GM19043 (cell line): ENCODE data around the gene SEC14L5.
"Not testable (repeated sequence)": the region's sequence is repeated elsewhere in the genome, so short reads cannot be mapped to it uniquely, and the experiment has no call there.

Experiments used
- ATAC-seq: cut with Tn5 transposase; IDR thresholded peaks from one replicate; pipeline ENCODE4 v1.9.1; 2021; ENCODE audit warnings: low read depth; ENCODE audit not compliant: unreplicated experiment

The SEC14L5 gene

DNA sequence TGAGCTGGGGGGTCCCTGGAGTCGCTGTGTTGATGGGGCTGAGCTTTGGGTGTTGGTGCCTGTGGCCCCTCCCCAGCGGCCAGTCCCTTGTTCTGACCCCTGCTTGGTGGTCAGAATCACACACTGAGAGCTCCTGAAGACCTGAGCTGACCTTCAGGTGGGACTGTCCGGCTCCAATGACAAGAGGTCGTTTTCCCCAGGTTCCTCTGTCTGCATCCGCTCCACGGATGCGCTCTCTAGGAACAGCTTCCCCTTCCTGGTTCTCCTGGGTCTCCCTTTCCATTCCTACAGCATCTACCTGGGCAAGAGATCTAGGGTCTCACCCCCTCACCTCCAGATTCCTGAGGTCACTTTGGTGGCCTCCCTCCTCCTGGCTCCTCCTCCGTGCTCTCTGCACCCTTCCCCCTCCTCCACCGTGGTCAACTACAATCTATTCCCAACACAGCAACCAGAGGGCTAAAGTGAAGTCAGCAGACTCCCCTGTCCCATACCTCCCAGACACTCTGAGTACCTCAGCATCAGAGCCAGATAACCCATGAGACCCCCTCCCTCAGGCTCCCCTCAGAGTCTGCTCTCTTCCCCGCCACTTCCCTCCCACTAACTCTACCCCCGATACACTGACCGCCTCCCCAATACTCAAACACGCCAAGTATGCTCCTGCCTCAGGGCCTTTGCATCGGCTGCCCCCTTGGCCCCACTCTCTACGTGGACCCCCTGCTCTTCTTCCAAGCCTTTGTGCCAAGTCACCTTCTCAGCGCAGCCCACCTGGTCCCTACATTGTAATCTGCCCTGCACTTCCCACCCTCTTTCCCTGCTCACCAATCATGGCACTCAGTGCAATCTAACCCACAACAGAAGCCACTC lies 9.0 kb upstream of the SEC14L5 start:
- ATAC-seq: no peak

DNA sequence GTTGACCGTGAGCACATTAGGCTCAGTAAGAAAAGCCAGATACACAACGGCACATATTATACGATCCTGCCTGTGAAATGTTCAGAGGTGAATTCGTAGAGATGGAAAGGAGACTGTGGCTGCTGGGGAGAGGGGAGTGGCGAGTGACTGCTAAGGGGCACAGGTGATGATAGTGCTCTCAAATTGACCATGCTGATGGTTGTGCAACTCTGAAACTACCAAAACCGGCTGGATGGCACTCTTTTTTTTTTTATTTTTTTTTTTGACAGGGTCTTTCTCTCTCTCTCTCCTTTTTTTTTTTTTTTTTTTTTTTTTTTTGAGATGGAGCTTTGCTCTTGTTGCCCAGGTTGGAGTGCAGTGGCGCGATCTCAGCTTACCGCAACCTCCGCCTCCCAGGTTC lies 8.1 kb upstream of the SEC14L5 start:
- ATAC-seq: no peak

DNA sequence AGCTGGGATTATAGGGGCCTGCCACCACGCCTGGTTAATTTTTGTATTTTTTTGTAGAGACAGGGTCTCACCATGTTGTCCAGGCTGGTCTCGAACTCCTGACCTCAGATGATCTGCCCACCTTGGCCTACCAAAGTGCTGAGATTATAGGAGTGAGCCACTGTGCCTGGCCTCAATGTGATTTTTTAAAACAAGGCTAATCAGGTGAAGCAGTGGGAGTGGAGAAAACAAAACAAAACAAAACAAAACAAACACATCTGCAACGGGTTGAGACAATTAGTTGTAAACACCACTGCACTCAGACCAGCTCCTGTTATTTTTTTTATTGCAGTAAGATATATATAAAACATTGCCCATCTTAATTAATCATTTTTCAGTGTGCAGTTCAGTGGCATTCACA lies 6.5 kb upstream of the SEC14L5 start:
- not testable (repeated sequence) for ATAC-seq

DNA sequence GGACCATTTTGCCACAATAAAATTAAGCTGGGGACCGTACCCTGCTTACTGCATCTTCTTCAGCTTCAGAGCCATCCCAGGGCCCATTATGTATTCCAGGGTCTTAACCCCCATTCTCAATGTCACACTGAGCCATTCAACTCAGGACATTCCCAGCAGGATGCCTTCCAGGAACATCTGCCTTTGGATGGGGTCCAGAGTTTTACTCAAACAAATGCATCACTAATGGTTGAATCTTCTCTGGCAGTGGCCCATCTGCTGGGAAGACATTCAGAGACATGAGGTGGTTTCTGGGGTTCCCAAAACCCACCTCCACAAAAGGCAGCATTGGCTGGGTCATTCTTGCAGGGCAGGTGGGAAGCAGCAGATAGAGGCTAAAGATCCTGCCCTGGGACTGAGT lies 3.4 kb upstream of the SEC14L5 start:
- no peak for ATAC-seq

DNA sequence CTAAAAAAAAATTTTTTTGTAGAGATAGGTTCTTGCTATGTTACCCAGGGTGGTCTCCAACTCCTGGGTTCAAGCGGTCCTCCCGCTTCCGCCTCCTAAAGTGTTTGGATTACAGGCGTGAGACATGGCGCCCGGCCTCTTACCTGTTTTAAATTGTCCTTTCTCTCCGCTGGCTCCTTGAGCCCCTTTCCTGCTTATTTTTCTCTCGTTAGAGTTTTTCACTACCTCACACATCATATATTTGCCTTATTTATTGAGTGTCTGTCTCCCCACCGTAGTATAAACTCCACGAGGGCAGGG lies 760 bp upstream of the SEC14L5 start:
- no peak for ATAC-seq

DNA sequence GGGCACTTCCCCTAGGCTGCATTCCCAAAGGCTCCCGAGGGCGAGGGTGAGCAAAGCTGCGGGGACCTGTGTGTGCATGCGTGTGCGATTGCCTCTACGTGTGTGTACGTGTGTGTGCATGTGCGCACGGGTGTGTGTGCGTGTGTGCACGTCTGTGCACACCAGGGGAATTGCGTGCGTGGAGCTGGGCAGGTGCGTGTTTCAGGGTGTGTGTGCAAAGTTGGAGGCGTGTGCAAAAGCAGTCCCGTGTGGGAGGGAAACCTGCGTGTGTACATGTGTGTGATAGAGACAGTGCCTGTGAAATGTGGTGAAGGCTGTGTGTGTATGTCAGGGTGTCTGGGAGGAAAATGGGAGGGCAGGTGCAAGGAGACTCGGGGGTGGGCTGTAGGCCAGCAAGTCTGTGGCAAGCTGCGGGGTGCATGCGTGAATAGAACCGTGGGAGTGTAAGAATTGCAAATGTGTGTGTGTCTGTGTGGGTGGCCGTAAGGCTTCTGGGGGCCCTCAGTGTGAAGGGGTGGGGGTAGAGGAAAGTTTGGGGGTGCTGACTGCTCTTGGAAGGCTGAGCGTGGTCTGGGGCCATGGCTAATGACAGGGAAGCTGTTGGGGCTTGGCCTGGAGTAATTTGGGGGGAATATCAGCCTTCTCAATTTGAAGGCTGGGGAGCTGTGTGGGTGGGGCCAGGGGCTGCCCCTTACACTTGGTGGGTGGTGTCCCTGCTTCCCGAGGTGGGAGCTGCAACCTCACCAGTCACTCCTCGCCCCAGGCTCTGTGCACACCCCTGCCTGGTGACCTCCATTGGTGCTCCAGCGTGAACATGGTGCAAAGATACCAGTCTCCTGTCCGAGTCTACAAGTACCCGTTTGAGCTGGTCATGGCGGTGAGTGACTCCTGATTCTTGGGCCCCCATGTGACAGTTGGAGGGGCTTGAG lies 644 bp downstream of the SEC14L5 start:
- ATAC-seq: no peak

DNA sequence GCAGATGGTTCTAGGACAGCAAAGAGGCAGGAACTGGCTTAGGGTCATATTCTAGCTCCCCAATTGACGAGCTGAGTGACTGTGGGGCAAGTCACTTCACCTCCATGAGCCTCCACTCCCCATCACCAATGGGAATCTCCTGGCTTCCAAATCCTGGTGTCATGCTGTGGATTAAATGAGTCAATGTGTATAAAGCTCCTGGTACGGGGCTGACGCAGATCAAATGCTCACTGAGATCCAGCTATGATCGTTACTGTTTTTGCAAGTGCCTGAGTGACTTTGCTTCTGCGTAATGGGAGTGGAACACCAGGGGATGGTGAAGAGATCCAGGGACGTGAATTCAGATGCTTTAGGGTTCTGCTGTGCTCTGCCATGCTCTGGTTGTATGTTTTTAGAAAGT lies 2.4 kb downstream of the SEC14L5 start:
- ATAC-seq: no peak

DNA sequence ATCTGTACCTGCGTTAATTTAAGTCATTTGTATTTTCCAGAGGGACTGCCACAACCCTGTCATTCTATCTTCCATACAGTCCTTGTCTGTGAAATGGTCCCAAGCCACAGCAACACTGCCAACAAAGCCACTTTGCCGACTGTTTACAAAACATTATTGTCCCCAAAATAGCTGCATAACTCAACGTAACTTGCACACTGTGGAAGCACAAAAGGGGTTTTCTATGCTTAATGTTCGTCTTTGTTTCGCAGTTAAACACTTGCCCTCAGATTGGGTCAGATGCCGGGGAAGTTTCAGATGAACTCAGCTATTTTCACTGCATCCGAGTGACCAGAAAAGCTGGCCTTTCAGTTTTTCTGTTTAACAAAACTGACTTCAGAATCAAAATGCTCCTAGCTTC lies 4.6 kb downstream of the SEC14L5 start:
- no peak for ATAC-seq

DNA sequence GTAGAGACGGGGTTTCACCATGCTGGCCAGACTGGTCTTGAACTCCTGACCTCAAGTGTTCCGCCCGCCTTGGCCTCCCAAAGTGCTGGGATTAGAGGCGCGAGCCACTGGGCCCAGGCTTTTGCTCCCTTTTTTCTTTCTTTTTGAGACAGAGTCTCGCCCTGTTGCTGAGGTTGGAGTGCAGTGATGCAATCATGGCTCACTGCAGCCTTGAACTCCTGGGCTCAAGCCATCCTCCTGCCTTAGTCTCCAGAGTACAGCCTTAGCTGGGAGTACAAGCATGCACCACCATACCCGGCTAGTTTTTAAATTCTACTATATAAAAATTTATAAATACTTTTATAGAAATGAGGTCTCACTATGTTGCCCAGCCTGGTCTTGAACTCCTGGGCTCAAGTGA lies 5.4 kb downstream of the SEC14L5 start:
- ATAC-seq: not testable (repeated sequence)

DNA sequence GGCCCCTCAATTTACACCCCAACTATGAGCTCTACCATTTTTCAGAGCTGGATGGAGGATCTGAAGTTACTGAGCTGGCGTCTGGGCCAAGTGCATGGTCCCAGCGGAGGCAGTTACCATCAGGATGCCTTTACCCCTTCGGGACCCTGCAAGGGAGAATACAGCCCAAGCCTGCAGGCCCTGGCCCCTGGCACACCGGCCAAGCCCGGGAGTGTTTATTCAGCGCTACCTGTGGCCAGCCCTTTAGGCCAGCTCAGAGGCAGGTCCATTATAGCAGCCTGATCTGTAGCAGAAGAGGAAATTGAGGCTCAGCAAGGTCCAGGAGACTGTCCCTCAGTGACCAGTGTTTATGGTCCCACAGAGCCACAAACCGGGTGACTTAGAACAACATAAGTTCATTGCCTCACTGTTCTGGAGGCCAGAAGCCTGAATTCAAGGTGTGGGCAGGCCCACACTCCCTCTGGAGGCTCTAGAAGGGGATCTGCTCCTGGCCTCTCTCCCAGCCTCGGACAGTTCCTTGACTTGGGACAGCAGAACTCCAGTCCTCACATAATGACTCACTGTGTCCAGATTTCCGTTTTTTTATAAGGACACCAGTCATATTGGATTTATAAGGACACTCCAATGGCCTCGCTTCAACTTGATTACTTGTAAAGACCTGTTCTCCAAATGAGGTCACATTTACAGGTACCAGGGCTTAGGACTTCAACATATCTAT lies 8.8 kb downstream of the SEC14L5 start:
- ATAC-seq: no peak

DNA sequence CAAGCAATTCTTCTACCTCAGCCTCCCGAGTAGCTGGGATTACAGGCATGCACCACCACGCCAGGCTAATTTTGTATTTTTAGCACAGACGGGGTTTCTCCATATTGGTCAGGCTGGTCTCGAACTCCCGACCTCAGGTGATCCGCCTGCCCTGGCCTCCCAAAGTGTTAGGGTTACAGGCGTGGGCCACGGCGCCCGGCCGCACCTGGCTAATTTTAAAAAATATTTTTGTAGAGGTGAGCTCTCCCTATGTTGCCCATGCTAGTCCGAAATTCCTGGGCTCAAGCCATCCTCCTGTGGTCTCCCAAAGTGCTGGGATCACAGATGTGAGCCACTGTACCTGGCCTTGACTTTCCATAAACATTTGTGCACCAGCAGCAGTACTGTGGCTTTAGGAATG lies 10.1 kb downstream of the SEC14L5 start:
- not testable (repeated sequence) for ATAC-seq

DNA sequence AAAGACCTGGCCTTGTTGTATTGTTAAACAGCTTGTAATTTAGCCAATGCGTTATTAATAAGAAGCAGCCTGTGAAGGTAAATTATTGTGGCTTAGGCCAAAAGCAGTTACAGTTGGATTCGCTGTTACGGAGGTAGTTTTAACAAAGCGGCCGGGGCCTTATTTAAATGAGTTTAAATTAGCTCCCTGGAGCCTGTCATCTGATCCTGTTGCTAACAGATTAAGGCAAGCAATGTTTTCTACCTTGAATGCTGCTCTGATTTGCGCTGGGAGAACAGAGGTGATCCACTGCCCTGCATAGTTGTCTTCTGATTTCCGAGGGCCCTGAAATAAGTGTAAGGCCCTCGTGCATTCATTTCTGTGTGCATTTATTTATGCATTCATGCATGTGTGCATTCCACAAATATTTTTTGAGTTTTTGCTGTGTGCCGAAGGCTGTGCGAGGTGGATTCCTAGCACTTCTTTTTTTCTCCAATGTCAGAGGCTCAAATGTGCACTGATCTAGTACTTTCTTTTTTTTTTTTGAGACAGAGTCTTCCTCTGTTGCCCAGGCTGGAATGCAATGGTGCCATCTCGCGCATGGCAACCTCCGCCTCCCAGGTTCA lies 10.9 kb downstream of the SEC14L5 start:
- no peak for ATAC-seq

DNA sequence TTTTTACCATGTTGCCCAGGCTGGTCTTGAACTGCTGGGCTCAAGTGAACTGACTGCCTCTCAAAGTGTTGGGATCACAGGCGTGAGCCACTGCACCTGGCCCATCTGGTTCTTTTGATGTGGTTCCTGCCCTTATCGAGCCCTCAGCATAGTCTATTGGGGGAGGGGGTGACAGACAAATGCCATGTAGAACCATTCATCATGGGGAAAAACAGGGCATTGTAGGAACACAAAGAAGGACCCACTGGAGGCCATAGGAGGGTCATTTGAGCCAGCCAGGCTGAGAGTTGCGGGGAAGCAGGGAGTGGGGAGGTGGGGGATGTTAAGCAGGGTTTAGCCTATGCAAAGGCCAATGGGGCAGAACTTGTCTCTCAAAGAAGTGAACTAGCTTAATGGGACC lies 11.9 kb downstream of the SEC14L5 start:
- ATAC-seq: no peak

DNA sequence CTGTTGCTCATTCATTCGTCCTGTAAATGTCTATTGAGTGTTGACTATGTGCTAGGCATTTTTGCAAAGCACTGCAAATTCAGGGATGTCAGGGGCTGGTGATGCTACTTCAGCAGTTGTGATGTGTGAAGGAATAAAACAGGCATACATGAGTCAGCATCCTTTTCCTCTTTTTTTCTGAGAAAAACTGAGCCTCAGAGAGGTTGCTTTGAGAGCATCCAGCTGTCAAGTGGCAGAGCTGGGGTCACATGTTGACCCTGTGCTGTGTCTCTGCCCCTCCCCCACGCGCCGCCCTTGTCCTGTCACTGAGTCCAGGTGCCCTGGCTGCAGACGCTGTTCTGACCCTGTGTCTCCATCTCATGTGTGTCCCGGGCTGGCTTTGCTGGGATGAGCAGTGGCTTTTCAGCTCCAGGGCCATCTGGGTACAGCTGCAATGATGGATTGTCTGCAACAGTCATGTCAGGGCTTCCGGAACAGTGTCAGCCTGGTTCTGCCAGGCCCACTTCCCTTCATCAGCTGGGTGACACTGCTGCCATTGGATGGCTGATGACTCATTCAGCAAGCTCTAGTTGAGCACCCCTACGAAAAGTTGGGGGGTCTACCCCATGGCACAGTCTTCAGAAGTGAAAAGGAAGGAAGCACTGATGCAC lies 14.9 kb downstream of the SEC14L5 start:
- no peak for ATAC-seq

DNA sequence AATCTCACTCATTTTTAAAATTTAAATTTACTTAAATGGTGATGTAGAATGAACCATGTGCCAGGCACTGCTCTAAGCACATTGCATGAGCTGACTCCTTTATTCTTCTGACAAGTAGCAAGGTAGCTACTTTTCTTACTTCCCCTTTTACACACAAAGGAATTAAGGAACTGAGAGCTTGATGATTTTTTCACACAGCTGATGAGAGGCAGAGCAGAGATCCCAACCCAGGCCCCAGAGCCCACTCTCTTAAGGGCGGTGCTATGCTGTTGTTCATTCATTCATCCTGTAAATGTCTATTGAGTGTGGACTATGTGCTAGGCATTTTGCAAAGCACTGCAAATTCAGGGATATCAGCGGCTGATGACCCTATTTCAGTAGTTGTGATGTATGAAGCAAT lies 17.9 kb downstream of the SEC14L5 start:
- peak; percentile 84 for ATAC-seq

DNA sequence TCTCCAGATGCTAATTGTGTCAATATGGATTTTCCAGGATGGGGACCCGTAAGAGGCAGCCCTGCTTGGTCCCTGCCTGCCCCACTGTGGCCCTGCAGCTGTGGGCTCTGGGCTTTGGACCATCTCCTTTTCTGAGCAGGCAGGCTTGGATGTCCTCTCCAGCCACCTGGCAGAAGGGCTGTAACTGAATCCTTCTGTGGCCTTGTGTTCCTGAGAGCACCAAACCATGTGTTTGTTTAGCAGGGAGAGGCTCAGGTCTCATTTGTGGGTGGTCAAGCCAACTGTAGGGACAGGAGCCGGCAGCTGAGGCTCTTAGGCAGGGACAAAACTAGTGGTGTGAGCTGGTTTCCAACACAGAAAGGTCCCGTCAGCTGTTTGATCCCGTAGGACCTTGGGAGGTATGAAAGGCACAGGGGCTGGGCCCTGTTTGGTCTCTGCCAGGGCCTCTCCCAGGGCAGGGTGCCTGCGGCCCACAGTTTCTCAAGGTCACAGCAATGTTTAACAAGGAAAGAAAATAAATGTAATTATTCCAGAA lies 18.5 kb downstream of the SEC14L5 start:
- ATAC-seq: no peak

DNA sequence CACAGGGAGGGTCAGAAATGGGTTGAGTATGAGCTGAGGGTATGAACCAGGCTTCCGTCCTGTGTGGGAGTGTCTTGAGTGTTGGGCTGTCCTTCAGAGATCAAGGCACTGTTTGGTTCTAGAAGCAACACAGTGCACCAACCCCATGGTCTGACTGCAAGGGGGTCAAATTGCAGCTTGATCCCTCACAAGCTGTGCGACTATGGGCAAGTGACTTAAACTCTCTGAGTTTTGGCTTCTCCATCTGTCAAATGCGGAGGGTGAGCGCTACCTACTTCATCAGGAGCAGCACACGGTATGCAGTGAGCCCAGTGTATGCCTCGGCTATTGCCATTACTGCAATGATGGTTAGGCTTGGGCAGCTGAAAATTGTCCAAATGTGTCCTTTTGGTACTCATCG lies 21.0 kb downstream of the SEC14L5 start:
- ATAC-seq: no peak

DNA sequence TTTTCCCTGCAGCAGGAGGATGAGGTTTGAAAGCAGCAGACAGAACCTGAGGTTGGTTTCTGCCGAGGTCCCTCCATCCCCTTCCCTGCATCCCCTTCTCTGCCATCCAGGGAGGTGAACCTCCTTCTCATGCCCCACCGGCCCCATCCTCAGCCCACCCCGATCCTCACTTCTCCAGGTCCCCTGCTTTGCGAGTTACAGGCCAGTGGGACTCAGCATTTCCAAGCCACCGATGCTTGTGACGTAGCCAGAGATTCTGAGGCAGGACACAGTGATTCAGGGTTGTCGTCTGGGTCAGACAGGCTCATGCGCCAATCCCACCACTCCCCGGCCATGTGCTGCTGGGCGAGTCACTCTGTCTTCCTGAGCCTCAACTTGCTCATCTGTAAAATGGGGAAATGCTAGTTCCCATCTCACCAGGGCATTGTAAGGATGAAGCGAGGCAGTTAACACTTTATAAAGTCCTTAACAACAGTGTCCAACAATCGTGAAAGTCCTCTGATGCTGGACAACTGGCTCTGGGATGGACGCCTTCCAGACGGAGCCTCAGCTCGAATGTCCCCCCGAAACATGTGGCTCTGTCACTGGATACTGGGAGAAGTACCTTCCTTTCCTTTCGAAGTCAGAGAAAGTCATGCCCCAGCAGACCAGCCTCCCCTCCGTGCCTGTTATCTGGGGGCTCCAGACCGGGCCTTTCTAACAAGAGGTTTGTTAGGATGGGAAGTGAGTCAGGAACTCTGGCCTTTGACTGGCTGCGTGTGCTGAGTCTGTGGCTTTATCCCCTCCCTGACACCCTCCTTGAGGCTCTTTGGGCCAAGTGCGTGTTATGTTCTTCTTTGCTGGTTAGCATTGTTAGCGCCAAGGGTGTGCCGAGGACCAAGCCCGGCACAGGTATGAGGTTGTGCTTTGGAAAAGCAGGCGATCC lies 21.9 kb downstream of the SEC14L5 start:
- ATAC-seq: no peak

DNA sequence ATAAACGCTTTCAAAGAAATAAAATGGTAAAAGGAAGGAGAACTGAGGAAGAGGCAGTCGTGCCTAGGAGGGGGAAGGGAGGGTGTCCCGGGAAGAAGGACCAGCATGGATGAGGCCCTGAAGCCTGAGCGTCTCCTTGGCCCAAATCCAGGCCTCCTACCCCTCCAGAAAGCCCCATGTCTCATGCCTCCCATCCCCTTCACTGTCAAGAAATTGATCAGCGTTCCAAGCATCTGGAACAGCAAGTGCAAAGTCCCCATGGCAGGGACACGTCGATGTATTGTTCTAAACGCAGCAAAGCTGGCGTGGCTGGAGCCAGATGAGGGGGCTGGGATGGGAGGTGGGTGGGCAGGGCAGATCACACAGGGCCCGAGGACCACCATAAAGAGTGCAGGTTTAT lies 22.6 kb downstream of the SEC14L5 start:
- ATAC-seq: no peak
